HepG2 (cell line): ENCODE results near the gene KATNB1. TPM values are rescaled to one million over a fixed set of nuclear protein-coding genes. Genes with fewer than 3 reads are reported as not detected.

Experiments used
- AGO2 ChIP-seq: fragments of 200-400 bp; formaldehyde crosslinking; optimal IDR thresholded peaks from 2 replicates; pipeline ENCODE3; 2017; ENCODE audit warnings: mild to moderate bottlenecking, low read depth, low read length, moderate library complexity
- ARHGAP35 ChIP-seq: sonication (generic); formaldehyde crosslinking; IDR thresholded peaks from 2 replicates; pipeline ENCODE4 v1.9.0; 2022; ENCODE audit warnings: mild to moderate bottlenecking, inconsistent platforms, moderate library complexity, missing genetic modification reagents, borderline replicate concordance
- FLYWCH1 ChIP-seq: sonication (generic); formaldehyde crosslinking; IDR thresholded peaks from 2 replicates; pipeline ENCODE4 v1.8.1; 2023; ENCODE audit warnings: mild to moderate bottlenecking, missing genetic modification reagents
- GFI1 ChIP-seq: sonication (generic); formaldehyde crosslinking; IDR thresholded peaks from 2 replicates; pipeline ENCODE4 v1.5.0; 2020; ENCODE audit warnings: missing genetic modification reagents, mild to moderate bottlenecking, borderline replicate concordance
- IKZF4 ChIP-seq: sonication (generic); formaldehyde crosslinking; IDR thresholded peaks from 2 replicates; pipeline ENCODE4 v1.5.1; 2020; ENCODE audit warnings: borderline replicate concordance, mild to moderate bottlenecking, low read depth, missing genetic modification reagents; ENCODE audit errors: not compliant biosample characterization
- ISL2 ChIP-seq: sonication (generic); formaldehyde crosslinking; IDR thresholded peaks from 2 replicates; pipeline ENCODE4 v1.5.0; 2020; ENCODE audit warnings: missing genetic modification reagents
- LCORL ChIP-seq, 2 experiments: fragments of 450-650 bp in 1 of 2; sonication (generic) in 1 of 2; formaldehyde crosslinking in 1 of 2; IDR thresholded peaks; 2 replicates each; pipeline versions ENCODE4 v1.5.0 to v1.6.1; 2017 to 2020; ENCODE audit warnings: antibody characterized with exemption in 1 of 2, missing genetic modification reagents in 1 of 2
- MAFF ChIP-seq: IDR thresholded peaks from 2 replicates; pipeline ENCODE4 v1.6.1; 2011; ENCODE audit warnings: low read depth, low read length, improper control_type of control experiment
- MIER3 ChIP-seq: IDR thresholded peaks from 2 replicates; pipeline ENCODE4 v1.6.1; 2016; ENCODE audit warnings: missing compliant biosample characterization, borderline replicate concordance
- NFATC3 ChIP-seq: sonication (generic); formaldehyde crosslinking; IDR thresholded peaks from 2 replicates; pipeline ENCODE4 v1.5.1; 2020; ENCODE audit warnings: mild to moderate bottlenecking, missing genetic modification reagents
- NFYC ChIP-seq: IDR thresholded peaks from 2 replicates; pipeline ENCODE4 v1.6.1; 2016; ENCODE audit warnings: missing genetic modification reagents, missing compliant biosample characterization
- NR3C1 ChIP-seq: sonication (generic); formaldehyde crosslinking; IDR thresholded peaks from 2 replicates; pipeline ENCODE4 v1.4.0; 2020; ENCODE audit warnings: missing genetic modification reagents
- PAF1 ChIP-seq: IDR thresholded peaks from 2 replicates; pipeline ENCODE4 v1.6.1; 2016; ENCODE audit warnings: missing genetic modification reagents, missing compliant biosample characterization
- PBX3 ChIP-seq: sonication (generic); formaldehyde crosslinking; IDR thresholded peaks from 2 replicates; pipeline ENCODE4 v1.8.1; 2023; ENCODE audit warnings: missing genetic modification reagents, inconsistent platforms, borderline replicate concordance
- PCBP1 ChIP-seq: fragments of 200-400 bp; formaldehyde crosslinking; IDR thresholded peaks from 2 replicates; pipeline ENCODE4 v1.6.1; 2017; ENCODE audit warnings: mild to moderate bottlenecking, low read depth, low read length, borderline replicate concordance
- RBM22 ChIP-seq: fragments of 200-400 bp; formaldehyde crosslinking; optimal IDR thresholded peaks from 2 replicates; pipeline ENCODE3; 2017; ENCODE audit warnings: mild to moderate bottlenecking, low read length, moderate library complexity
- RFX3 ChIP-seq: IDR thresholded peaks from 2 replicates; pipeline ENCODE4 v1.6.1; 2016; ENCODE audit warnings: missing biosample characterization, missing genetic modification reagents
- SRSF4 ChIP-seq: fragments of 200-400 bp; formaldehyde crosslinking; IDR thresholded peaks from one replicate; pipeline ENCODE4 v1.6.1; 2018; ENCODE audit warnings: mild to moderate bottlenecking, low read depth, low read length, moderate library complexity; ENCODE audit not compliant: poor library complexity, severe bottlenecking
- ZBTB43 ChIP-seq: sonication (generic); formaldehyde crosslinking; conservative IDR thresholded peaks from 2 replicates; pipeline ENCODE4 v1.4.0; 2020; ENCODE audit warnings: missing genetic modification reagents
- ZFP90 ChIP-seq: sonication (generic); formaldehyde crosslinking; IDR thresholded peaks from 2 replicates; pipeline ENCODE4 v1.8.0; 2022; ENCODE audit warnings: missing genetic modification reagents, mild to moderate bottlenecking, inconsistent platforms, borderline replicate concordance
- ZNF143 ChIP-seq: sonication (generic); formaldehyde crosslinking; IDR thresholded peaks from 2 replicates; pipeline ENCODE4 v1.4.0; 2020; ENCODE audit warnings: missing genetic modification reagents
- ZNF264 ChIP-seq: sonication (generic); formaldehyde crosslinking; IDR thresholded peaks from 2 replicates; pipeline ENCODE4 v1.4.0; 2020; ENCODE audit warnings: missing genetic modification reagents
- ZNF280B ChIP-seq: sonication (generic); formaldehyde crosslinking; IDR thresholded peaks from 2 replicates; pipeline ENCODE4 v1.5.0; 2020; ENCODE audit warnings: missing genetic modification reagents, mild to moderate bottlenecking, borderline replicate concordance
- ZNF503 ChIP-seq: sonication (generic); formaldehyde crosslinking; IDR thresholded peaks from 2 replicates; pipeline ENCODE4 v1.4.0; 2020; ENCODE audit warnings: missing genetic modification reagents
- ZNF563 ChIP-seq: sonication (generic); formaldehyde crosslinking; IDR thresholded peaks from 2 replicates; pipeline ENCODE4 v1.8.0; 2022; ENCODE audit warnings: mild to moderate bottlenecking, moderate library complexity, missing genetic modification reagents
- ZNF879 ChIP-seq: sonication (generic); formaldehyde crosslinking; IDR thresholded peaks from 2 replicates; pipeline ENCODE4 v1.8.1; 2023; ENCODE audit warnings: missing genetic modification reagents
- polyA plus RNA-seq, 8 experiments: library from polyadenylated mRNA; depleted of rRNA in 3 of 8; stranded (reverse) in 7 of 8; unstranded in 1 of 8; fragments of >200 nt; fragmentation: Illumina TruSeq in 4 of 8; extraction: Trizol in 4 of 8; gene quantifications; 2 replicates each; pipeline versions ENCODE4 v1.2.1 to v1.2.3, GENCODE V29; 2011 to 2016; ENCODE audit warnings: low read depth in 4 of 8, missing spikeins in 1 of 8, mixed read lengths in 1 of 8; ENCODE audit not compliant: insufficient read depth in 1 of 8
- total RNA-seq, 5 experiments: library from RNA; depleted of rRNA; stranded (reverse); fragments of >200 nt; fragmentation: Illumina TruSeq; extraction: Trizol; gene quantifications; 2 replicates each; pipeline ENCODE4 v1.2.3, GENCODE V29; 2016; ENCODE audit warnings: low read depth in 1 of 5

The KATNB1 gene
- total and polyA plus RNA-seq, 2 of the 13 experiments (the other 11 are each of a cell fraction or from before 2014, with no cell fraction given), result 31.5 to 43.5 TPM

GRCh38 chr16:57694231-57694724, 41.3 kb upstream of the KATNB1 start (continued):
- TF ChIP-seq ZNF280B (CRISPR knock-in tag) (no peak), ARHGAP35 (no peak), MAFF (no peak), ISL2 (CRISPR knock-in tag) (no peak), RBM22 (no peak), MIER3 (peak; percentile 44; the same call in 1 of the 2 replicates), ZNF143 (no peak), RFX3 (CRISPR knock-in tag) (no peak), LCORL (IDR thresholded peaks at IDR 0.05) (no peak; the same call in 1 of the 2 replicates), LCORL (CRISPR knock-in tag; IDR thresholded peaks at IDR 0.05) (peak; percentile 76; the same call in 1 of the 2 replicates), NFATC3 (CRISPR knock-in tag) (no peak), AGO2 (no peak), NR3C1 (no peak), ZFP90 (CRISPR knock-in tag) (no peak; the same call in 1 of the 2 replicates), ZNF879 (CRISPR knock-in tag) (no peak), GFI1 (CRISPR knock-in tag) (no peak), PAF1 (no peak), ZBTB43 (CRISPR knock-in tag) (0 out of 2 replicates have a peak, but pooled peaks have one; percentile 31), PBX3 (CRISPR knock-in tag) (no peak), ZNF264 (CRISPR knock-in tag) (peak; percentile 50; the same call in 1 of the 2 replicates), PCBP1 (no peak), NFYC (CRISPR knock-in tag) (no peak), ZNF503 (CRISPR knock-in tag) (no peak), ZNF563 (CRISPR knock-in tag) (no peak), SRSF4 (no peak), FLYWCH1 (CRISPR knock-in tag) (no peak), IKZF4 (CRISPR knock-in tag) (no peak)
